Measurements from ENCODE around the gene UNC79.

- no peak for TF ChIP-seq CTCF (IDR thresholded peaks at IDR 0.05)
- TF ChIP-seq EZH2phosphoT487 (IDR thresholded peaks at IDR 0.05): no peak
- no peak for TF ChIP-seq EZH2 (IDR thresholded peaks at IDR 0.05)
Measured at GRCh38 chr14:93579178-93579577, 148.4 kb downstream of the UNC79 start.
